Measurements from ENCODE around the gene ZNF620.

DNA sequence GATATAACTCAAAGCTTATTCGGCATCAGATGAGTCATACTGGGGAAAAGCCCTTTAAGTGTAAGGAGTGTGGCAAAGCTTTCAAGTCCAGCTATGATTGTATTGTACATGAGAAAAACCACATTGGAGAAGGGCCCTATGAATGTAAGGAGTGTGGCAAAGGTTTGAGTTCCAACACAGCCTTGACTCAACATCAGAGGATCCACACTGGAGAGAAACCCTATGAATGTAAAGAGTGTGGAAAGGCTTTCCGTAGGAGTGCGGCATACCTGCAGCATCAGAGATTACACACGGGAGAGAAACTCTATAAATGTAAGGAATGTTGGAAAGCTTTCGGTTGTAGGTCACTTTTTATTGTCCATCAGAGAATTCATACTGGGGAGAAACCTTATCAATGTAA lies 26.4 kb downstream of the ZNF620 start:
- TF ChIP-seq, protein P1, sequence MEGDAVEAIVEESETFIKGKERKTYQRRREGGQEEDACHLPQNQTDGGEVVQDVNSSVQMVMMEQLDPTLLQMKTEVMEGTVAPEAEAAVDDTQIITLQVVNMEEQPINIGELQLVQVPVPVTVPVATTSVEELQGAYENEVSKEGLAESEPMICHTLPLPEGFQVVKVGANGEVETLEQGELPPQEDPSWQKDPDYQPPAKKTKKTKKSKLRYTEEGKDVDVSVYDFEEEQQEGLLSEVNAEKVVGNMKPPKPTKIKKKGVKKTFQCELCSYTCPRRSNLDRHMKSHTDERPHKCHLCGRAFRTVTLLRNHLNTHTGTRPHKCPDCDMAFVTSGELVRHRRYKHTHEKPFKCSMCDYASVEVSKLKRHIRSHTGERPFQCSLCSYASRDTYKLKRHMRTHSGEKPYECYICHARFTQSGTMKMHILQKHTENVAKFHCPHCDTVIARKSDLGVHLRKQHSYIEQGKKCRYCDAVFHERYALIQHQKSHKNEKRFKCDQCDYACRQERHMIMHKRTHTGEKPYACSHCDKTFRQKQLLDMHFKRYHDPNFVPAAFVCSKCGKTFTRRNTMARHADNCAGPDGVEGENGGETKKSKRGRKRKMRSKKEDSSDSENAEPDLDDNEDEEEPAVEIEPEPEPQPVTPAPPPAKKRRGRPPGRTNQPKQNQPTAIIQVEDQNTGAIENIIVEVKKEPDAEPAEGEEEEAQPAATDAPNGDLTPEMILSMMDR (IDR thresholded peaks at IDR 0.05) = no peak
- TF ChIP-seq EP300 (IDR thresholded peaks at IDR 0.05) = no peak

Data from tibial nerve (tissue), 4 donors.